Panc1 (cell line): Measurements from ENCODE around the gene HACD1. TPM values are rescaled to one million over a fixed set of nuclear protein-coding genes. Genes with fewer than 3 reads are reported as not detected.

Experiments
- ATAC-seq: fragments of 200-7000 bp; cut with Tn5 transposase; 2 replicates; pipeline ENCODE4 v1.9.1; 2020; ENCODE audit warnings: mild to moderate bottlenecking, moderate library complexity
- BruUV-seq: library from RNA; stranded (reverse); fragments of 400-500 nt; replicated peaks from 2 replicates; lab custom pipeline; 2021; lab: Mats Ljungman, UMichigan
- CTCF ChIA-PET: fragments of 300-600 bp; sonication (Branson Sonifier 250); formaldehyde crosslinking; loops from one replicate; lab custom pipeline; 2022; ENCODE audit warnings: antibody characterized with exemption; lab: Charles Lee
- POLR2A ChIA-PET: fragments of 300-600 bp; sonication (Branson Sonifier 250); formaldehyde crosslinking; loops from one replicate; lab custom pipeline; 2022; ENCODE audit warnings: antibody characterized with exemption; lab: Charles Lee
- DNase-seq: peaks from one replicate; pipeline ENCODE4 v3.0.0-alpha.2; 2010; ENCODE audit warnings: low read depth, low spot score
- H3K27ac ChIP-seq: 2 replicates; pipeline ENCODE4 v1.5.1; 2011; ENCODE audit warnings: mild to moderate bottlenecking, low read length, inconsistent platforms
- H3K27me3 ChIP-seq: fragments of 200-500 bp; sonication (Bioruptor generic); 2 replicates; pipeline ENCODE4 v1.6.0; 2014; ENCODE audit warnings: low read length, inconsistent platforms; ENCODE audit not compliant: control insufficient read depth, insufficient read depth
- H3K36me3 ChIP-seq: fragments of 200-500 bp; sonication (Bioruptor generic); 2 replicates; pipeline ENCODE4 v1.5.1; 2014; ENCODE audit warnings: inconsistent platforms, mild to moderate bottlenecking, low read length, moderate library complexity; ENCODE audit not compliant: control insufficient read depth, insufficient read depth
- H3K4me1 ChIP-seq: 2 replicates; pipeline ENCODE4 v1.5.1; 2011; ENCODE audit warnings: inconsistent platforms, mild to moderate bottlenecking, low read length, moderate library complexity; ENCODE audit not compliant: control insufficient read depth, insufficient read depth
- H3K4me3 ChIP-seq, 2 experiments: 2 replicates each; pipeline ENCODE4 v1.5.1; 2011 to 2012; ENCODE audit warnings: low read depth in 2 of 2, low read length in 2 of 2, mild to moderate bottlenecking in 2 of 2, inconsistent platforms in 1 of 2, moderate library complexity in 1 of 2
- H3K9me3 ChIP-seq: fragments of 200-500 bp; sonication (Bioruptor generic); 2 replicates; pipeline ENCODE4 v1.5.1; 2014; ENCODE audit warnings: low read depth, mild to moderate bottlenecking, inconsistent platforms, low read length, moderate library complexity; ENCODE audit not compliant: control insufficient read depth, insufficient read depth
- POLR2AphosphoS5 ChIP-seq: IDR thresholded peaks from 2 replicates; pipeline ENCODE4 v1.6.1; 2012; ENCODE audit warnings: mild to moderate bottlenecking, low read depth, low read length, moderate library complexity
- SIN3A ChIP-seq: IDR thresholded peaks from 2 replicates; pipeline ENCODE4 v1.6.1; 2012; ENCODE audit warnings: low read depth, mild to moderate bottlenecking, low read length, moderate library complexity, borderline replicate concordance; ENCODE audit not compliant: insufficient read depth
- TCF7L2 ChIP-seq: IDR thresholded peaks from 2 replicates; pipeline ENCODE4 v1.6.1; 2011; ENCODE audit warnings: mild to moderate bottlenecking, low read depth, low read length, inconsistent platforms
- in situ Hi-C: cut with HindIII; loops from 2 replicates; pipeline ENCODE4 v1.10.0; 2016; ENCODE audit warnings: low sequenced_read_pairs, low pct_unique_long_range_greater_than_20kb
- intact Hi-C: fragments of 100-400 bp; cut with micrococcal nuclease; formaldehyde crosslinking; loops from one replicate; pipeline ENCODE4 v1.10.0; 2022; ENCODE audit not compliant: unreplicated experiment
- total RNA-seq: library from RNA; stranded (reverse); gene quantifications from one replicate; pipeline ENCODE4 v1.2.1, GENCODE V29; 2021; ENCODE audit not compliant: unreplicated experiment
- TF ChIP-seq, protein P1 (sequence below), 2 experiments: IDR thresholded peaks; 2 replicates each; pipeline ENCODE4 v1.6.1; 2011 to 2012; ENCODE audit warnings: low read depth in 2 of 2, control low read depth in 1 of 2, low read length in 1 of 2, mild to moderate bottlenecking in 1 of 2, moderate library complexity in 1 of 2; ENCODE audit not compliant: insufficient read depth in 1 of 2
- TF ChIP-seq, protein P2 (sequence below): fragments of 450-650 bp; IDR thresholded peaks from 2 replicates; pipeline ENCODE4 v1.5.1; 2017; ENCODE audit warnings: mild to moderate bottlenecking

The HACD1 gene
- total RNA-seq, 1 experiment from 2014 or later: 53.1 TPM

DNA sequence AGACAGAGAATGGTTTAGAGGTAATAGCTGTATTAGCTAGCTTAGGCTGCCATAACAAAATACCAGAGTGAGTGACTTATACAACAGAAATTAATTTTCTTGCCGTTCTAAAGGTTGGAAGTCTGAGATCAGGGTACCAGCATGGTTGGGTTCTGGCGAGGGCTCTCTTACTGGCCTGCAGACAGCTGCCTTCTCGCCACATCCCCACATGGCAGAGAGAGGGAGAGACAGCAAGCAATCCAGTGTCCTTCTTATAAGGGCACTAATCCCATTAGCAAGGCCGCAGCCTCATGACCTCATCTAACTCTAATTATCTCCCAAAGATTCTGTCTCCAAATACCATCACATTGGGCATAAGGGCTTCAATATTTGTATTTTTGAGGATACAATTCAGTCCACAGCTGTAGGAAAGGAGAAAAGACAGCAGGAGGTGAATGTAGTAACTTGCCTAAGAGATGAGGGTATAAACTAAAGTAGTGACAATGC is 23.2 kb upstream of the HACD1 start:
- in situ Hi-C loops: no loop called here
- CTCF ChIA-PET: no interaction called here
- Histone ChIP-seq H3K9me3 (no peaks in the 10 kb centered on the region), H3K4me3 (no peak overlapping the region), H3K4me1 (no peaks in the 10 kb centered on the region), H3K27ac (no peak overlapping the region), H3K36me3 (peaks cover 19% of the 10 kb centered on the region; the same call in 1 of the 2 replicates), H3K27me3 (no peaks in the 10 kb centered on the region)
- BruUV-seq: no TSS peak
- ATAC-seq (no peak), DNase-seq (no peak)
- POLR2A ChIA-PET: no interaction called here
- intact Hi-C loops: no loop called here
- no peak for TF ChIP-seq SIN3A
- TF ChIP-seq POLR2AphosphoS5: no peak
- TF ChIP-seq, protein P1, sequence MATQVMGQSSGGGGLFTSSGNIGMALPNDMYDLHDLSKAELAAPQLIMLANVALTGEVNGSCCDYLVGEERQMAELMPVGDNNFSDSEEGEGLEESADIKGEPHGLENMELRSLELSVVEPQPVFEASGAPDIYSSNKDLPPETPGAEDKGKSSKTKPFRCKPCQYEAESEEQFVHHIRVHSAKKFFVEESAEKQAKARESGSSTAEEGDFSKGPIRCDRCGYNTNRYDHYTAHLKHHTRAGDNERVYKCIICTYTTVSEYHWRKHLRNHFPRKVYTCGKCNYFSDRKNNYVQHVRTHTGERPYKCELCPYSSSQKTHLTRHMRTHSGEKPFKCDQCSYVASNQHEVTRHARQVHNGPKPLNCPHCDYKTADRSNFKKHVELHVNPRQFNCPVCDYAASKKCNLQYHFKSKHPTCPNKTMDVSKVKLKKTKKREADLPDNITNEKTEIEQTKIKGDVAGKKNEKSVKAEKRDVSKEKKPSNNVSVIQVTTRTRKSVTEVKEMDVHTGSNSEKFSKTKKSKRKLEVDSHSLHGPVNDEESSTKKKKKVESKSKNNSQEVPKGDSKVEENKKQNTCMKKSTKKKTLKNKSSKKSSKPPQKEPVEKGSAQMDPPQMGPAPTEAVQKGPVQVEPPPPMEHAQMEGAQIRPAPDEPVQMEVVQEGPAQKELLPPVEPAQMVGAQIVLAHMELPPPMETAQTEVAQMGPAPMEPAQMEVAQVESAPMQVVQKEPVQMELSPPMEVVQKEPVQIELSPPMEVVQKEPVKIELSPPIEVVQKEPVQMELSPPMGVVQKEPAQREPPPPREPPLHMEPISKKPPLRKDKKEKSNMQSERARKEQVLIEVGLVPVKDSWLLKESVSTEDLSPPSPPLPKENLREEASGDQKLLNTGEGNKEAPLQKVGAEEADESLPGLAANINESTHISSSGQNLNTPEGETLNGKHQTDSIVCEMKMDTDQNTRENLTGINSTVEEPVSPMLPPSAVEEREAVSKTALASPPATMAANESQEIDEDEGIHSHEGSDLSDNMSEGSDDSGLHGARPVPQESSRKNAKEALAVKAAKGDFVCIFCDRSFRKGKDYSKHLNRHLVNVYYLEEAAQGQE (IDR thresholded peaks at IDR 0.05; ENCODE audit: insufficient read depth in 1 of 2, low read depth in 2 of 2, low read length in 1 of 2): no peak
- TF ChIP-seq TCF7L2: no peak

DNA sequence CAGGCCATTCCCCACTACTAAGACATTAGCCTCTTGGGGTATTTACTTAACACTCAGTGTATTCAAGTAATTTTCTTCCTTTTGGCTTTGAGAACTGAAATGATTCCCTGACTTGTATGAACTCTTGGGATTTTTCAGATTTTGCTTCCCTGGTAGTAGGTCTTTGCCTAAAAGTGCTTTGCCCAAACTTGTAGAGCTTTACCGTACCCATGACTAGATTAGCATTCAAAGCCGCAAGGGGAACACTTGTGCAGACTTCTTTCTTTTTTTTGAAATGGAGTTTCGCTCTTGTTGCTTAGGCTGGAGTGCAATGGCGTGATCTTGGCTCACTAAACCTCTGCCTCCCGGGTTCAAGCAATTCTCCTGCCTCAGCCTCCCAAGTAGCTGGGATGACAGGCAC is 20.7 kb upstream of the HACD1 start:
- H3K9me3 ChIP-seq: no peaks in the 10 kb centered on the region
- POLR2A ChIA-PET: no interaction called here
- H3K27me3 ChIP-seq: no peaks in the 10 kb centered on the region
- DNase-seq (no peak), ATAC-seq (no peak)
- in situ Hi-C loops (no loop called here), intact Hi-C loops (no loop called here)
- no peak overlapping the region for H3K4me3 ChIP-seq
- no peak overlapping the region for H3K27ac ChIP-seq
- TF ChIP-seq, protein P2, sequence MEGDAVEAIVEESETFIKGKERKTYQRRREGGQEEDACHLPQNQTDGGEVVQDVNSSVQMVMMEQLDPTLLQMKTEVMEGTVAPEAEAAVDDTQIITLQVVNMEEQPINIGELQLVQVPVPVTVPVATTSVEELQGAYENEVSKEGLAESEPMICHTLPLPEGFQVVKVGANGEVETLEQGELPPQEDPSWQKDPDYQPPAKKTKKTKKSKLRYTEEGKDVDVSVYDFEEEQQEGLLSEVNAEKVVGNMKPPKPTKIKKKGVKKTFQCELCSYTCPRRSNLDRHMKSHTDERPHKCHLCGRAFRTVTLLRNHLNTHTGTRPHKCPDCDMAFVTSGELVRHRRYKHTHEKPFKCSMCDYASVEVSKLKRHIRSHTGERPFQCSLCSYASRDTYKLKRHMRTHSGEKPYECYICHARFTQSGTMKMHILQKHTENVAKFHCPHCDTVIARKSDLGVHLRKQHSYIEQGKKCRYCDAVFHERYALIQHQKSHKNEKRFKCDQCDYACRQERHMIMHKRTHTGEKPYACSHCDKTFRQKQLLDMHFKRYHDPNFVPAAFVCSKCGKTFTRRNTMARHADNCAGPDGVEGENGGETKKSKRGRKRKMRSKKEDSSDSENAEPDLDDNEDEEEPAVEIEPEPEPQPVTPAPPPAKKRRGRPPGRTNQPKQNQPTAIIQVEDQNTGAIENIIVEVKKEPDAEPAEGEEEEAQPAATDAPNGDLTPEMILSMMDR: no peak
- TF ChIP-seq, protein P1 (IDR thresholded peaks at IDR 0.05; ENCODE audit: insufficient read depth in 1 of 2, low read depth in 2 of 2, low read length in 1 of 2): no peak
- no peak for TF ChIP-seq POLR2AphosphoS5
- no peak for TF ChIP-seq TCF7L2
- TF ChIP-seq SIN3A: no peak
- H3K4me1 ChIP-seq: no peaks in the 10 kb centered on the region
- peaks cover under 1% of the 10 kb centered on the region; the same call in 1 of the 2 replicates for H3K36me3 ChIP-seq
- CTCF ChIA-PET: no interaction called here
- BruUV-seq: no TSS peak
